Measurements from ENCODE around the gene TMEM168. TPM values are rescaled to one million over a fixed set of nuclear protein-coding genes. Genes with fewer than 3 reads are reported as not detected.

Gene TMEM168
- total and polyA plus RNA-seq, 2 of the 13 experiments (the other 11 are each of a cell fraction or from before 2014, with no cell fraction given), result 8.7 to 15.7 TPM

GRCh38 chr7:112782498-112782897, 7.7 kb downstream of the TMEM168 start:
- FAIRE-seq (no peak), DNase-seq (ENCODE audit: low spot score) (no peak), ATAC-seq (no peak)
- Histone ChIP-seq H3K27ac (ENCODE audit: extremely low read length, insufficient read depth, low read length) (no peak overlapping the region), H3K4me2 (ENCODE audit: low read depth, low read length) (no peak overlapping the region), H3K4me3 (replicated peaks in 1 of 3; ENCODE audit: insufficient read depth in 1 of 3, low read depth in 2 of 3, low read length in 3 of 3) (no peak overlapping the region), H2AFZ (ENCODE audit: low read length) (no peak overlapping the region), H4K20me1 (ENCODE audit: insufficient read depth, low read length) (no peaks in the 10 kb centered on the region), H3K9ac (ENCODE audit: insufficient read depth, low read depth, low read length) (no peak overlapping the region), H3K79me2 (ENCODE audit: insufficient read depth, low read length) (no peaks in the 10 kb centered on the region), H3K9me3 (ENCODE audit: low read length) (no peaks in the 10 kb centered on the region), H3K27me3 (ENCODE audit: control insufficient read depth in 1 of 2, insufficient read depth in 2 of 2, low read length in 2 of 2) (no peaks in the 10 kb centered on the region), H3K36me3 (replicated peaks in 1 of 2; ENCODE audit: control insufficient read depth in 1 of 2, insufficient read depth in 2 of 2, low read length in 2 of 2) (0 out of 5 replicates have a peak, but pooled peaks cover 0 to 8% of the 10 kb centered on the region in 2 experiments), H3K4me1 (ENCODE audit: insufficient read depth, low read length) (no peaks in the 10 kb centered on the region)
- in situ Hi-C loops (cut with HindIII; ENCODE audit: extremely low pct_ligation_motif_present, low pct_unique_long_range_greater_than_20kb) (no loop called here), intact Hi-C loops (cut with micrococcal nuclease; ENCODE audit: unreplicated experiment) (no loop called here)
- ChIA-PET POLR2A (no interaction called here), CTCF (ENCODE audit: low intra/inter-chr PET ratio, low total read pairs) (no interaction called here)
- no TSS peak for BruUV-seq (replicated peaks)
- no peak for TF ChIP-seq GZF1 (CRISPR knock-in tag; IDR thresholded peaks at IDR 0.05)
- TF ChIP-seq KDM4B (CRISPR knock-in tag; IDR thresholded peaks at IDR 0.05), result no peak
- no peak for TF ChIP-seq ZHX2 (IDR thresholded peaks at IDR 0.05; ENCODE audit: low read depth)
- no peak for TF ChIP-seq ZHX2 (CRISPR knock-in tag; IDR thresholded peaks at IDR 0.05; ENCODE audit: borderline replicate concordance)
- no peak for TF ChIP-seq FLYWCH1 (CRISPR knock-in tag; IDR thresholded peaks at IDR 0.05)
- no peak for TF ChIP-seq HIVEP1 (CRISPR knock-in tag; IDR thresholded peaks at IDR 0.05)
- TF ChIP-seq ZNF264 (CRISPR knock-in tag; IDR thresholded peaks at IDR 0.05), result no peak
- TF ChIP-seq DBP (CRISPR knock-in tag; IDR thresholded peaks at IDR 0.05; ENCODE audit: not compliant biosample characterization), result no peak
- TF ChIP-seq ZNF260 (CRISPR knock-in tag; IDR thresholded peaks at IDR 0.05; ENCODE audit: borderline replicate concordance, low read depth), result no peak
- TF ChIP-seq CSRNP2 (CRISPR knock-in tag; conservative IDR thresholded peaks at IDR 0.05; ENCODE audit: low read depth), result no peak
- TF ChIP-seq AFF4 (CRISPR knock-in tag; IDR thresholded peaks at IDR 0.05), result no peak
- no peak for TF ChIP-seq MIER2 (CRISPR knock-in tag; IDR thresholded peaks at IDR 0.05)
- no peak for TF ChIP-seq ZBTB7A (CRISPR knock-in tag; IDR thresholded peaks at IDR 0.05)
- no peak for TF ChIP-seq XRCC5 (optimal IDR thresholded peaks at IDR 0.05; ENCODE audit: low read length)
